DND-41 (cell line): ENCODE data around the gene SLC25A3.

Experiments used
- ATAC-seq: fragments of 200-7000 bp; cut with Tn5 transposase; 3 replicates; pipeline ENCODE4 v1.9.1; 2021; ENCODE audit warnings: low read depth; ENCODE audit not compliant: insufficient read depth
- DNase-seq: peaks from one replicate; pipeline ENCODE4 v3.0.0-alpha.2; 2020
- H2AFZ ChIP-seq: 2 replicates; pipeline ENCODE4 v1.6.0; 2012; ENCODE audit warnings: low read depth, low read length
- H3K27ac ChIP-seq: 2 replicates; pipeline ENCODE4 v1.5.1; 2012; ENCODE audit warnings: low read length, inconsistent platforms
- H3K27me3 ChIP-seq: fragments of 200-600 bp; sonication (generic); 2 replicates; pipeline ENCODE4 v1.6.0; 2012; ENCODE audit warnings: low read length, mild to moderate bottlenecking, inconsistent platforms; ENCODE audit not compliant: insufficient read depth, poor library complexity
- H3K36me3 ChIP-seq: 2 replicates; pipeline ENCODE4 v1.5.1; 2012; ENCODE audit warnings: low read length, inconsistent platforms; ENCODE audit not compliant: insufficient read depth
- H3K4me1 ChIP-seq: 2 replicates; pipeline ENCODE4 v1.5.1; 2012; ENCODE audit warnings: mild to moderate bottlenecking, low read length; ENCODE audit not compliant: insufficient read depth
- H3K4me2 ChIP-seq: 2 replicates; pipeline ENCODE4 v1.6.0; 2012; ENCODE audit warnings: mild to moderate bottlenecking, moderate library complexity, low read length, inconsistent platforms; ENCODE audit not compliant: insufficient read depth
- H3K4me3 ChIP-seq, 2 experiments: fragments of 200-600 bp in 1 of 2; shearing (Covaris generic) in 1 of 2; 2 replicates each; pipeline ENCODE4 v1.5.1; 2012 to 2016; ENCODE audit warnings: inconsistent platforms in 2 of 2, low read length in 2 of 2, mild to moderate bottlenecking in 2 of 2, low read depth in 1 of 2, moderate library complexity in 1 of 2
- H3K79me2 ChIP-seq: 2 replicates; pipeline ENCODE4 v1.6.0; 2012; ENCODE audit warnings: low read length, inconsistent platforms; ENCODE audit not compliant: insufficient read depth
- H3K9ac ChIP-seq: 2 replicates; pipeline ENCODE4 v1.6.0; 2012; ENCODE audit warnings: low read depth, mild to moderate bottlenecking, inconsistent platforms, low read length, moderate library complexity
- H3K9me3 ChIP-seq: 2 replicates; pipeline ENCODE4 v1.5.1; 2012; ENCODE audit warnings: low read length, moderate library complexity, mild to moderate bottlenecking, inconsistent platforms; ENCODE audit not compliant: insufficient read depth, severe bottlenecking
- H4K20me1 ChIP-seq: 2 replicates; pipeline ENCODE4 v1.6.0; 2012; ENCODE audit warnings: low read length; ENCODE audit not compliant: insufficient read depth
- CTCF ChIP-seq: IDR thresholded peaks from 2 replicates; pipeline ENCODE4 v1.5.1; 2012; ENCODE audit warnings: borderline replicate concordance, low read length, moderate library complexity, mild to moderate bottlenecking; ENCODE audit not compliant: poor library complexity, severe bottlenecking; ENCODE audit errors: extremely low read depth
- EZH2 ChIP-seq: IDR thresholded peaks from 3 replicates; pipeline ENCODE4 v1.6.1; 2012; ENCODE audit warnings: borderline replicate concordance, low read depth, mild to moderate bottlenecking, moderate library complexity, low read length, inconsistent platforms; ENCODE audit not compliant: severe bottlenecking

Gene SLC25A3

GRCh38 chr12:98578392-98578791 lies 15.1 kb upstream of the SLC25A3 start:
- Histone ChIP-seq H3K4me3 (no peak overlapping the region), H3K4me1 (no peaks in the 10 kb centered on the region), H3K9me3 (no peaks in the 10 kb centered on the region), H3K27ac (no peak overlapping the region), H3K27me3 (no peaks in the 10 kb centered on the region), H4K20me1 (no peaks in the 10 kb centered on the region), H3K79me2 (no peaks in the 10 kb centered on the region), H3K4me2 (no peak overlapping the region), H2AFZ (no peak overlapping the region), H3K36me3 (no peaks in the 10 kb centered on the region), H3K9ac (no peak overlapping the region)
- ATAC-seq (no peak), DNase-seq (no peak)
- TF ChIP-seq CTCF = no peak
- no peak for TF ChIP-seq EZH2

GRCh38 chr12:98578821-98579220 lies 14.7 kb upstream of the SLC25A3 start:
- no peak overlapping the region for H2AFZ ChIP-seq
- H3K4me1 ChIP-seq = no peaks in the 10 kb centered on the region
- H3K9ac ChIP-seq = no peak overlapping the region
- no peaks in the 10 kb centered on the region for H3K27me3 ChIP-seq
- H4K20me1 ChIP-seq = no peaks in the 10 kb centered on the region
- no peaks in the 10 kb centered on the region for H3K79me2 ChIP-seq
- no peak overlapping the region for H3K4me3 ChIP-seq
- no peak overlapping the region for H3K27ac ChIP-seq
- H3K36me3 ChIP-seq = no peaks in the 10 kb centered on the region
- no peak for DNase-seq
- no peak for TF ChIP-seq EZH2
- TF ChIP-seq CTCF = no peak
- ATAC-seq = no peak
- no peak overlapping the region for H3K4me2 ChIP-seq
- no peaks in the 10 kb centered on the region for H3K9me3 ChIP-seq

GRCh38 chr12:98579347-98579746 lies 14.1 kb upstream of the SLC25A3 start:
- no peak for ATAC-seq
- Histone ChIP-seq H3K4me3 (no peak overlapping the region), H3K9ac (no peak overlapping the region), H4K20me1 (no peaks in the 10 kb centered on the region), H3K79me2 (no peaks in the 10 kb centered on the region), H3K4me2 (no peak overlapping the region), H3K9me3 (no peaks in the 10 kb centered on the region), H3K27ac (no peak overlapping the region), H3K27me3 (no peaks in the 10 kb centered on the region), H2AFZ (no peak overlapping the region), H3K36me3 (no peaks in the 10 kb centered on the region), H3K4me1 (no peaks in the 10 kb centered on the region)
- TF ChIP-seq EZH2 (no peak), CTCF (no peak)
- DNase-seq = no peak

- no peaks in the 10 kb centered on the region for H4K20me1 ChIP-seq
- H3K79me2 ChIP-seq = no peaks in the 10 kb centered on the region
- DNase-seq = no peak
- no peak overlapping the region for H3K4me2 ChIP-seq
- H3K27me3 ChIP-seq = no peaks in the 10 kb centered on the region
- no peak overlapping the region for H2AFZ ChIP-seq
- H3K9me3 ChIP-seq = no peaks in the 10 kb centered on the region
- no peak for ATAC-seq
- TF ChIP-seq EZH2 = no peak
- no peak for TF ChIP-seq CTCF
- no peak overlapping the region for H3K27ac ChIP-seq
- H3K36me3 ChIP-seq = no peaks in the 10 kb centered on the region
- H3K9ac ChIP-seq = no peak overlapping the region
- no peak overlapping the region for H3K4me3 ChIP-seq
- no peaks in the 10 kb centered on the region for H3K4me1 ChIP-seq
These were observed 13.7 kb upstream of the SLC25A3 start for GRCh38 chr12:98579835-98580234.
